Adrenal gland (tissue), 12 donors: ENCODE data around the gene IL6R. TPM values are rescaled to one million over a fixed set of nuclear protein-coding genes. Genes with fewer than 3 reads are reported as not detected.

ENCODE experiments used
- DNase-seq, 7 donors: peaks; one replicate each; pipeline ENCODE4 v3.0.0-alpha.2; 2019 to 2020
- H3K27ac ChIP-seq, 5 donors: fragments of 200-600 bp; sonication (generic) in 4 of 5; 1 replicate in 3 of 5; 2 replicates in 2 of 5; pipeline versions ENCODE4 v1.5.1 to v1.8.0; 2016 to 2020; ENCODE audit warnings: mild to moderate bottlenecking in 1 of 5
- H3K27me3 ChIP-seq: fragments of 200-600 bp; 2 replicates; pipeline ENCODE4 v1.8.0; 2021
- H3K36me3 ChIP-seq, 2 donors: fragments of 200-600 bp; replicated peaks in 1 of 2; 1 replicate in 1 of 2; 2 replicates in 1 of 2; pipeline versions ENCODE4 v1.5.1 to v1.8.0; 2018 to 2022
- H3K4me1 ChIP-seq, 2 donors: fragments of 200-600 bp; replicated peaks in 1 of 2; 1 replicate in 1 of 2; 2 replicates in 1 of 2; pipeline versions ENCODE4 v1.5.1 to v1.8.0; 2018 to 2021
- H3K4me3 ChIP-seq, 4 donors: fragments of 200-600 bp; sonication (generic) in 3 of 4; one replicate each; pipeline ENCODE4 v1.5.1; 2016 to 2018
- H3K9me3 ChIP-seq, 3 donors: fragments of 200-600 bp; sonication (generic) in 1 of 3; replicated peaks in 1 of 3; 1 replicate in 2 of 3; 2 replicates in 1 of 3; pipeline versions ENCODE4 v1.5.1 to v1.8.0; 2016 to 2021
- POLR2A ChIP-seq, 2 donors: fragments of 450-650 bp; IDR thresholded peaks; one replicate each; pipeline ENCODE4 v1.6.1; 2017; ENCODE audit warnings: antibody characterized with exemption in 2 of 2, mild to moderate bottlenecking in 2 of 2, moderate library complexity in 1 of 2
- WGBS, 4 donors: extraction: QIAGEN DNeasy Blood & Tissue Kit in 2 of 4; methylation state at CpG; one replicate each; pipeline versions ENCODE4 v1.1.5 to v1.1.7; 2013 to 2017; 5-methylcytosine and 5-hydroxymethylcytosine counted together
- intact Hi-C, 2 donors: fragments of 100-400 bp; cut with DNase I; formaldehyde crosslinking; loops; one replicate each; pipeline versions ENCODE4 v1.14.1 to v1.15.0; 2022 to 2023
- polyA plus RNA-seq, 3 donors: library from polyadenylated mRNA; stranded (reverse); fragments of 200-250 nt in 2 of 3; fragments of 350-450 nt in 1 of 3; fragmentation: Illumina TruSeq in 1 of 3; extraction: RNeasy Lipid Tissue Mini Kit (QIAGEN cat#74804) in 1 of 3; gene quantifications; one replicate each; pipeline ENCODE4 v1.2.3, GENCODE V29; 2013 to 2014
- total RNA-seq, 9 donors: library from RNA; depleted of rRNA in 4 of 9; stranded (reverse); fragments of >200 nt in 4 of 9; fragments of 120-200 nt in 1 of 9; fragmentation: NEBNext Ultra II Directional in 1 of 9; extraction: Animal tissue kit (Norgen Biotek cat#: 25700) in 1 of 9; gene quantifications; one replicate each; pipeline versions ENCODE4 v1.1.0 to v1.2.4, GENCODE V29; 2013 to 2023
- TF ChIP-seq, protein P1 (sequence below), 6 experiments: fragments of 450-650 bp in 4 of 6; fragments of 200-600 bp in 2 of 6; sonication (generic) in 1 of 6; IDR thresholded peaks; 1 replicate in 5 of 6; 2 replicates in 1 of 6; pipeline versions ENCODE4 v1.5.1 to v1.8.0; 2016 to 2021; ENCODE audit warnings: antibody characterized with exemption in 6 of 6, mild to moderate bottlenecking in 2 of 6, moderate library complexity in 1 of 6
- donor health status: healthy with polysubstance abuse.
- donor health status: Bipolar disorder and iron deficiency.
- donor health status: DM: yes; HTN: yes; CAD: no.
- donor health status: DM: no; HTN: no; CAD: no.
- donor health status: DM: no; HTN: no; CAD: no.
- donor health status: DM: yes; HTN: yes; CAD: no.

Gene IL6R
- total and polyA plus RNA-seq, 12 donors: 4.4 to 43.0 (median 13.6) TPM

DNA sequence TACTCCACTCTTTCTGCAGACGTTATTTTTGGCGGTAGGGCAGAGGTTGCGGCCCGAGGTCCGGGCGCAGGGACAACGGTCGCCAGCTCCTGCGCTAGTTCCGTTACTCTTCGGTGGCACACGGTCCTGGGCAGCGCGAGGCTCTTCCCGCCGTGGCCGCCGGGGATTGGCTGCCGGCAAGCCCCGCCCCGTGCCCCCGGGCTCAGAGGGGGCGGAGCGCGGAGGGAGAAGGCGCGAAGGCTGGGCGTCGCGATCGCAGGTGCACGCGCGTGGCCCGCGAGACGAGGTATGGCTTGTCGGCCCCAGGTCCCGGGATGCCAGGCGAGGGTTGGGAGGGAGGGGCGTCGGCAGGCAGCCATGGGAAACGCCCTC, 97.6 kb downstream of the IL6R start:
- Histone ChIP-seq H3K27me3 (no peaks in the 10 kb centered on the region), H3K4me3 (peak overlapping the region in 2 of 4 donors; percentile 43 to 53), H3K27ac (peak overlapping the region in 2 of 5 donors; percentile 75 to 83), H3K9me3 (no peaks in the 10 kb centered on the region), H3K4me1 (peaks cover 6 to 34% of the 10 kb centered on the region in 2 donors), H3K36me3 (no peaks in the 10 kb centered on the region)
- DNase-seq: peak in 2 of 7 donors; percentile 13 to 14
- WGBS, 4 donors: 14 to 16% (median 16%) methylated on average over 35 to 43 of the region's 43 CpGs; no CpG with 5 or more reads in 1 of the 4 donors
- TF ChIP-seq POLR2A (IDR thresholded peaks at IDR 0.05): no peak
- TF ChIP-seq, protein P1, sequence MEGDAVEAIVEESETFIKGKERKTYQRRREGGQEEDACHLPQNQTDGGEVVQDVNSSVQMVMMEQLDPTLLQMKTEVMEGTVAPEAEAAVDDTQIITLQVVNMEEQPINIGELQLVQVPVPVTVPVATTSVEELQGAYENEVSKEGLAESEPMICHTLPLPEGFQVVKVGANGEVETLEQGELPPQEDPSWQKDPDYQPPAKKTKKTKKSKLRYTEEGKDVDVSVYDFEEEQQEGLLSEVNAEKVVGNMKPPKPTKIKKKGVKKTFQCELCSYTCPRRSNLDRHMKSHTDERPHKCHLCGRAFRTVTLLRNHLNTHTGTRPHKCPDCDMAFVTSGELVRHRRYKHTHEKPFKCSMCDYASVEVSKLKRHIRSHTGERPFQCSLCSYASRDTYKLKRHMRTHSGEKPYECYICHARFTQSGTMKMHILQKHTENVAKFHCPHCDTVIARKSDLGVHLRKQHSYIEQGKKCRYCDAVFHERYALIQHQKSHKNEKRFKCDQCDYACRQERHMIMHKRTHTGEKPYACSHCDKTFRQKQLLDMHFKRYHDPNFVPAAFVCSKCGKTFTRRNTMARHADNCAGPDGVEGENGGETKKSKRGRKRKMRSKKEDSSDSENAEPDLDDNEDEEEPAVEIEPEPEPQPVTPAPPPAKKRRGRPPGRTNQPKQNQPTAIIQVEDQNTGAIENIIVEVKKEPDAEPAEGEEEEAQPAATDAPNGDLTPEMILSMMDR (IDR thresholded peaks at IDR 0.05): no peak
- intact Hi-C loops: no loop called here

DNA sequence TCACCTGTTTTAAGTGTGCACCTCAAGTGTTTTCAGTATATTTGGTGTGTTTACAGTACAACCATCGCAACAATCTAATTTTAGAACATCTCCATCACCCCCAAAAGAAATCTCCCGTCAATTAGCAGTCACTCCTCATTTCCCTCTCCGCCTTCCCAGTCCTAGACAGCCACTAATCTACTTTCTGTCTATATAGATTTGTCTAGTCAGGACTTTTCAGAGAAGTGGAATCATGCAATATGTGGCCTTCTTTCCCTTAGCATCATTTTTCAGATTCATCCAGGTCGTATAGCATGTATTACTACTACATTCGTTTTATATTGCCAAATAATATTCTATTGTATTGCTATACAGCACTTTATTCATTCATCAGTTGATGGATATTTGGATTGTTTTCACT, 98.8 kb downstream of the IL6R start:
- TF ChIP-seq, protein P1 (IDR thresholded peaks at IDR 0.05): no peak
- no peak for TF ChIP-seq POLR2A (IDR thresholded peaks at IDR 0.05)
- Histone ChIP-seq H3K36me3 (no peaks in the 10 kb centered on the region), H3K27me3 (no peaks in the 10 kb centered on the region), H3K4me3 (no peak overlapping the region), H3K9me3 (no peaks in the 10 kb centered on the region), H3K4me1 (peaks cover 6 to 34% of the 10 kb centered on the region in 2 donors), H3K27ac (no peak overlapping the region)
- WGBS, 4 donors: 84 to 88% (median 85%) methylated on average over 5 of the region's 5 CpGs
- DNase-seq: no peak
- intact Hi-C loops: no loop called here

GRCh38 chr1:154512760-154513159, 107.6 kb downstream of the IL6R start:
- DNase-seq: no peak
- Histone ChIP-seq H3K36me3 (no peaks in the 10 kb centered on the region), H3K9me3 (no peaks in the 10 kb centered on the region), H3K4me1 (no peaks in the 10 kb centered on the region), H3K4me3 (no peak overlapping the region), H3K27me3 (no peaks in the 10 kb centered on the region), H3K27ac (no peak overlapping the region)
- no peak for TF ChIP-seq POLR2A (IDR thresholded peaks at IDR 0.05)
- TF ChIP-seq, protein P1 (IDR thresholded peaks at IDR 0.05): no peak
- WGBS, 4 donors: 88 to 94% (median 92%) methylated on average over 3 of the region's 3 CpGs
- intact Hi-C loops: no loop called here

- Histone ChIP-seq H3K4me1 (no peaks in the 10 kb centered on the region), H3K27ac (no peak overlapping the region), H3K9me3 (no peaks in the 10 kb centered on the region), H3K27me3 (no peaks in the 10 kb centered on the region), H3K36me3 (no peaks in the 10 kb centered on the region), H3K4me3 (no peak overlapping the region)
- TF ChIP-seq POLR2A (IDR thresholded peaks at IDR 0.05): no peak
- TF ChIP-seq, protein P1 (IDR thresholded peaks at IDR 0.05): no peak
- 78 to 88% (median 83%) methylated on average over 7 of the region's 7 CpGs for WGBS, 4 donors
- intact Hi-C loops: no loop called here
- DNase-seq: no peak
Observed at GRCh38 chr1:154514066-154514553, 109.0 kb downstream of the IL6R start.
